ENCODE results near the gene TSKS. TPM values are rescaled to one million over a fixed set of nuclear protein-coding genes. Genes with fewer than 3 reads are reported as not detected.

TSKS gene
- polyA plus RNA-seq, 1 donor (not counting 4 experiments of a cell fraction or from before 2014, with no cell fraction given): 1.9 TPM

GRCh38 chr19:49749771-49750170 lies 13.3 kb downstream of the TSKS start:
- no peak overlapping the region for H3K4me2 ChIP-seq (ENCODE audit: control insufficient read depth, extremely low read depth, insufficient read depth, low read depth, low read length)
- dilution Hi-C loops (cut with MboI; ENCODE audit: extremely low pct_ligation_motif_present, low sequenced_read_pairs): no loop called here

GRCh38 chr19:49749055-49749716 lies 13.9 kb downstream of the TSKS start:
- FAIRE-seq: no peak

More at GRCh38 chr19:49749771-49750170, 13.3 kb downstream of the TSKS start:
- no peaks in the 10 kb centered on the region for H3K9me1 ChIP-seq (ENCODE audit: control insufficient read depth, extremely low read depth, insufficient read depth, low read length)
- H3K36me3 ChIP-seq (ENCODE audit: control insufficient read depth in 2 of 2, extremely low read depth in 1 of 2, insufficient read depth in 2 of 2, low read length in 2 of 2): no peaks in the 10 kb centered on the region
- H3K4me1 ChIP-seq (ENCODE audit: control insufficient read depth, extremely low read depth, insufficient read depth, low read length): no peaks in the 10 kb centered on the region
- no peak for DNase-seq (ENCODE audit: low read depth, low spot score)
- H3K27ac ChIP-seq (ENCODE audit: control insufficient read depth, insufficient read depth, low read length): no peak overlapping the region
- H3K9me3 ChIP-seq (ENCODE audit: control insufficient read depth, low read depth, low read length): no peaks in the 10 kb centered on the region
- no peak for FAIRE-seq
- H2AFZ ChIP-seq (ENCODE audit: control insufficient read depth, low read length): no peak overlapping the region
- no peak overlapping the region for H3K4me3 ChIP-seq (ENCODE audit: control insufficient read depth in 2 of 3, extremely low read depth in 1 of 3, insufficient read depth in 2 of 3, low read depth in 1 of 3, low read length in 3 of 3)
- no peaks in the 10 kb centered on the region for H3K27me3 ChIP-seq (ENCODE audit: control insufficient read depth, extremely low read depth, insufficient read depth, low read length)
- H3K9ac ChIP-seq (ENCODE audit: control insufficient read depth, extremely low read depth, insufficient read depth, low read length): no peak overlapping the region
- TF ChIP-seq CTCF (optimal IDR thresholded peaks at IDR 0.05 in 1 of 3, IDR thresholded peaks at IDR 0.05 in 1 of 3, conservative IDR thresholded peaks at IDR 0.05 in 1 of 3; ENCODE audit: extremely low read depth in 1 of 3, insufficient read depth in 2 of 3, low read length in 3 of 3): no peak
- no peak for TF ChIP-seq EZH2 (IDR thresholded peaks at IDR 0.05; ENCODE audit: low read length)
- H4K20me1 ChIP-seq (ENCODE audit: control insufficient read depth, extremely low read depth, insufficient read depth, low read length): no peaks in the 10 kb centered on the region
- no peaks in the 10 kb centered on the region for H3K79me2 ChIP-seq (ENCODE audit: control insufficient read depth, insufficient read depth, low read length)

More at GRCh38 chr19:49749055-49749716, 13.9 kb downstream of the TSKS start:
- DNase-seq (ENCODE audit: low read depth, low spot score): no peak
- Histone ChIP-seq H3K9ac (ENCODE audit: control insufficient read depth, extremely low read depth, insufficient read depth, low read length) (no peak overlapping the region), H3K4me2 (ENCODE audit: control insufficient read depth, extremely low read depth, insufficient read depth, low read depth, low read length) (no peak overlapping the region), H3K36me3 (ENCODE audit: control insufficient read depth in 2 of 2, extremely low read depth in 1 of 2, insufficient read depth in 2 of 2, low read length in 2 of 2) (no peaks in the 10 kb centered on the region), H3K79me2 (ENCODE audit: control insufficient read depth, insufficient read depth, low read length) (no peaks in the 10 kb centered on the region), H3K9me3 (ENCODE audit: control insufficient read depth, low read depth, low read length) (no peaks in the 10 kb centered on the region), H4K20me1 (ENCODE audit: control insufficient read depth, extremely low read depth, insufficient read depth, low read length) (no peaks in the 10 kb centered on the region), H3K4me1 (ENCODE audit: control insufficient read depth, extremely low read depth, insufficient read depth, low read length) (no peaks in the 10 kb centered on the region), H3K9me1 (ENCODE audit: control insufficient read depth, extremely low read depth, insufficient read depth, low read length) (no peaks in the 10 kb centered on the region), H3K27ac (ENCODE audit: control insufficient read depth, insufficient read depth, low read length) (no peak overlapping the region), H3K27me3 (ENCODE audit: control insufficient read depth, extremely low read depth, insufficient read depth, low read length) (no peaks in the 10 kb centered on the region), H3K4me3 (ENCODE audit: control insufficient read depth in 2 of 3, extremely low read depth in 1 of 3, insufficient read depth in 2 of 3, low read depth in 1 of 3, low read length in 3 of 3) (no peak overlapping the region), H2AFZ (ENCODE audit: control insufficient read depth, low read length) (no peak overlapping the region)
- no peak for TF ChIP-seq EZH2 (IDR thresholded peaks at IDR 0.05; ENCODE audit: low read length)
- no peak for TF ChIP-seq CTCF (optimal IDR thresholded peaks at IDR 0.05 in 1 of 3, IDR thresholded peaks at IDR 0.05 in 1 of 3, conservative IDR thresholded peaks at IDR 0.05 in 1 of 3; ENCODE audit: extremely low read depth in 1 of 3, insufficient read depth in 2 of 3, low read length in 3 of 3)
- dilution Hi-C loops (cut with MboI; ENCODE audit: extremely low pct_ligation_motif_present, low sequenced_read_pairs): no loop called here
